Osteoblast (primary cell): ENCODE results near the gene VAPA. TPM values are rescaled to one million over a fixed set of nuclear protein-coding genes. Genes with fewer than 3 reads are reported as not detected.
"Not testable (repeated sequence)": the region's sequence is repeated elsewhere in the genome, so short reads cannot be mapped to it uniquely, and the experiment has no call there.

Experiments
- DNase-seq: peaks from one replicate; pipeline ENCODE4 v3.0.0; 2011; ENCODE audit warnings: low spot score, mixed read lengths; ENCODE audit not compliant: insufficient read length; ENCODE audit errors: missing footprints
- H2AFZ ChIP-seq: 2 replicates; pipeline ENCODE4 v1.6.0; 2011; ENCODE audit warnings: mild to moderate bottlenecking, low read length
- H3K27ac ChIP-seq: 2 replicates; pipeline ENCODE4 v1.5.1; 2011; ENCODE audit warnings: mild to moderate bottlenecking, low read depth, low read length, moderate library complexity
- H3K27me3 ChIP-seq: 2 replicates; pipeline ENCODE4 v1.6.0; 2012; ENCODE audit warnings: mild to moderate bottlenecking, control low read depth, inconsistent platforms, low read length, moderate library complexity; ENCODE audit not compliant: insufficient read depth
- H3K36me3 ChIP-seq: 2 replicates; pipeline ENCODE4 v1.5.1; 2011; ENCODE audit warnings: mild to moderate bottlenecking, low read length, control low read depth, moderate library complexity; ENCODE audit not compliant: insufficient read depth
- H3K4me1 ChIP-seq: 2 replicates; pipeline ENCODE4 v1.5.1; 2011; ENCODE audit warnings: mild to moderate bottlenecking, low read length, control low read depth, moderate library complexity; ENCODE audit not compliant: insufficient read depth
- H3K4me2 ChIP-seq: 2 replicates; pipeline ENCODE4 v1.6.0; 2011; ENCODE audit warnings: mild to moderate bottlenecking, low read length; ENCODE audit not compliant: insufficient read depth
- H3K4me3 ChIP-seq: fragments of 200-600 bp; sonication (generic); 3 replicates; pipeline ENCODE4 v1.5.1; 2012; ENCODE audit warnings: mild to moderate bottlenecking, low read length, inconsistent platforms; ENCODE audit not compliant: insufficient read depth
- H3K79me2 ChIP-seq: 2 replicates; pipeline ENCODE4 v1.6.0; 2012; ENCODE audit warnings: mild to moderate bottlenecking, low read length, control low read depth, inconsistent platforms; ENCODE audit not compliant: insufficient read depth
- H3K9me3 ChIP-seq: 2 replicates; pipeline ENCODE4 v1.5.1; 2011; ENCODE audit warnings: low read depth, low read length, control low read depth
- H4K20me1 ChIP-seq: 2 replicates; pipeline ENCODE4 v1.6.0; 2012; ENCODE audit warnings: mild to moderate bottlenecking, low read length, control low read depth; ENCODE audit not compliant: insufficient read depth
- total RNA-seq: library from RNA; depleted of rRNA; stranded (reverse); fragments of >200 nt; gene quantifications from 2 replicates; pipeline ENCODE4 v1.2.3, GENCODE V29; 2012
- TF ChIP-seq, protein P1 (sequence below): IDR thresholded peaks from 2 replicates; pipeline ENCODE4 v1.5.1; 2011; ENCODE audit warnings: mild to moderate bottlenecking, low read depth, low read length, moderate library complexity; ENCODE audit errors: extremely low read depth

Gene VAPA
- total RNA-seq, 1 donor, result 316 TPM

DNA sequence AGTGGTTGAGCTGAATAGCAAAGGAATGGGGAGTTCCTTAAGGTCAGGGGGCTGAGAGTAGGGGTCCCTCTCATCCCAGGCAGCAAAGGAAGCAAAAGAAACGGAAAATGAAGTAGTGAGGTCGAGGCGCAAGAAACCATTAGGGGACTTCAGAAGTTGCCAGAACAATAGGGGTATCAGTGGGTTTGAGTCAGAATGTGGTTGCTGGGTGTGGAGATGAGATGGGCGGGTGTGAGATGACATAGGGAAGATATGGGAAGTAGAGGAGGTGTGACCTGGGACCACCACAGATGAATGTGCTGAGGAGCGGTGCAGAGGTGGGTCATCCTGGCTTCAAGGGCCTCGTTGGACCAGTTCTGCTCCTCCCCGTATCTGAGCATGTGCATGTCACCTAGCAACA is 13.1 kb upstream of the VAPA start:
- no peaks in the 10 kb centered on the region for H3K79me2 ChIP-seq
- H4K20me1 ChIP-seq, result no peaks in the 10 kb centered on the region
- DNase-seq, result no peak
- peaks cover 7% of the 10 kb centered on the region for H3K4me1 ChIP-seq
- no peak overlapping the region for H2AFZ ChIP-seq
- H3K36me3 ChIP-seq, result no peaks in the 10 kb centered on the region
- no peaks in the 10 kb centered on the region for H3K9me3 ChIP-seq
- no peak overlapping the region for H3K4me3 ChIP-seq
- H3K27ac ChIP-seq, result no peak overlapping the region
- no peak overlapping the region for H3K4me2 ChIP-seq
- H3K27me3 ChIP-seq, result no peaks in the 10 kb centered on the region
- TF ChIP-seq, protein P1, sequence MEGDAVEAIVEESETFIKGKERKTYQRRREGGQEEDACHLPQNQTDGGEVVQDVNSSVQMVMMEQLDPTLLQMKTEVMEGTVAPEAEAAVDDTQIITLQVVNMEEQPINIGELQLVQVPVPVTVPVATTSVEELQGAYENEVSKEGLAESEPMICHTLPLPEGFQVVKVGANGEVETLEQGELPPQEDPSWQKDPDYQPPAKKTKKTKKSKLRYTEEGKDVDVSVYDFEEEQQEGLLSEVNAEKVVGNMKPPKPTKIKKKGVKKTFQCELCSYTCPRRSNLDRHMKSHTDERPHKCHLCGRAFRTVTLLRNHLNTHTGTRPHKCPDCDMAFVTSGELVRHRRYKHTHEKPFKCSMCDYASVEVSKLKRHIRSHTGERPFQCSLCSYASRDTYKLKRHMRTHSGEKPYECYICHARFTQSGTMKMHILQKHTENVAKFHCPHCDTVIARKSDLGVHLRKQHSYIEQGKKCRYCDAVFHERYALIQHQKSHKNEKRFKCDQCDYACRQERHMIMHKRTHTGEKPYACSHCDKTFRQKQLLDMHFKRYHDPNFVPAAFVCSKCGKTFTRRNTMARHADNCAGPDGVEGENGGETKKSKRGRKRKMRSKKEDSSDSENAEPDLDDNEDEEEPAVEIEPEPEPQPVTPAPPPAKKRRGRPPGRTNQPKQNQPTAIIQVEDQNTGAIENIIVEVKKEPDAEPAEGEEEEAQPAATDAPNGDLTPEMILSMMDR, result no peak

DNA sequence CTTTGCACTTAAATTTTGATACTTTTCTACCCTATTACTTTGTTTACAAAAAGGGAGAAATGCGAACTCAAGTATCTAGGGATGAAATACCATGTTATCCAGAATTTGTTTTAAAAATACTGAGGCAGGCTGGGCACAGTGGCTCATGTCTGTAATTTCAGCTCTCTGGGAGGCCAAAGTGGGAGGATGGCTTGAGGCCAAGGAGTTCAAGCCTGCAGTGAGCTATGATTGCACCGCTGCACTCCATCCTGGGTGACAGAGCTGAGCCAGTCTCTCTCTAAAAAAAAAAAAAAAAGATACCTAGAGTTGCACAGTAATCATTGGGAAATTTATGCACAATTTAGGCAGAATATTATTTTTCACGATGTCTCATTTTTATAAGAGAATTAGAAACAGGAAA is 12.4 kb upstream of the VAPA start:
- no peak overlapping the region for H3K27ac ChIP-seq
- no peak for DNase-seq
- no peak overlapping the region for H3K4me2 ChIP-seq
- no peaks in the 10 kb centered on the region for H3K27me3 ChIP-seq
- TF ChIP-seq, protein P1, result no peak
- no peaks in the 10 kb centered on the region for H3K9me3 ChIP-seq
- H2AFZ ChIP-seq, result no peak overlapping the region
- no peaks in the 10 kb centered on the region for H3K79me2 ChIP-seq
- H4K20me1 ChIP-seq, result no peaks in the 10 kb centered on the region
- H3K4me1 ChIP-seq, result peaks cover 7% of the 10 kb centered on the region
- H3K36me3 ChIP-seq, result no peaks in the 10 kb centered on the region
- no peak overlapping the region for H3K4me3 ChIP-seq

DNA sequence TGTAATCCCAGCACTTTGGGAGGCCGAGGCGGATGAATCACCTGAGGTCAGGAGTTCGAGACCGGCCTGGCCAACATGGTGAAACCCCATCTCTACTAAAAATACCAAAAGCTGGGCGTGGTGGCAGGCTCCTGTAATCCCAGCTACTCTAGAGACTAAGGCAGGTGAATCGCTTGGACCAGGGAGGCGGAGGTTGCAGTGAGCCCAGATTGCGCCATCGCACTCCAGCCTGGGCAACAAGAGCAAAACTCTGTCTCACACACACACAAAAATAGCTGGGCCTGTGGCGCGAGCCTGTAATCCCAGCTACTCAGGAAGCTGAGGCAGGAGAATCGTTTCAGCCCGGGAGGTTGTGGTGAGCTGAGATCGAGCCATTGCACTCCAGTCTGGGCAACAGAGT is 11.6 kb upstream of the VAPA start:
- not testable (repeated sequence) for H3K79me2 ChIP-seq, H3K27ac ChIP-seq, DNase-seq, H3K27me3 ChIP-seq, H3K4me3 ChIP-seq, H2AFZ ChIP-seq, H3K9me3 ChIP-seq, H4K20me1 ChIP-seq, H3K4me1 ChIP-seq, H3K36me3 ChIP-seq, H3K4me2 ChIP-seq

DNA sequence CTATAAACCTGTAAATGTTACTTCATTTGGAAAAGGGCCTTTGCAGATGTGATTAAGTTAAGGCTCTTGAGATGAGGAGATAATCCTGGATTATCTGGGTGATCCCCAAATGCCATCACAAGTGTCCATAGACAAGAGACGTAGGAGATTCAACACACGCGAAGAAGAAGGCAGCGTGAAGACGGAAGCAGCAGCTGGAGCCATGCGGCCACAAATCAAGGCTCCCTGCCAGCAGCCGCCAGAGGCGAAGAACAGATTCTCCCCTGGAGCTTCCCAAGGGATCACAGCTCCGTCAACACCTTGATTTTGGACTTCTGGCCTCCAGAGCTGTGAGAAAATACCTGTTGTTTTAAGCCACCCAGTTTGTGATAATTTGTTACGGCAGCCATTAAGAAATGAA is 11.0 kb upstream of the VAPA start:
- Histone ChIP-seq H4K20me1 (no peaks in the 10 kb centered on the region), H3K4me2 (no peak overlapping the region), H3K27ac (no peak overlapping the region), H3K36me3 (no peaks in the 10 kb centered on the region), H3K4me3 (no peak overlapping the region), H3K79me2 (no peaks in the 10 kb centered on the region), H3K27me3 (no peaks in the 10 kb centered on the region), H3K4me1 (peaks cover 7% of the 10 kb centered on the region), H3K9me3 (no peaks in the 10 kb centered on the region), H2AFZ (no peak overlapping the region)
- DNase-seq, result no peak
- TF ChIP-seq, protein P1, result no peak
